ENCODE data around the gene AP1AR.
"Not testable (repeated sequence)": the region's sequence is repeated elsewhere in the genome, so short reads cannot be mapped to it uniquely, and the experiment has no call there.

Gene AP1AR

GRCh38 chr4:112231779-112232713 is at the start of gene AP1AR:
Gene AP1AR, plus strand, starts transcription at chr4:112231787. Its CDS starts 305 bp downstream, at chr4:112232092.
- DNase-seq = peak; percentile 73

GRCh38 chr4:112182604-112183003 is 49.0 kb upstream of the AP1AR start:
- DNase-seq = no peak

- DNase-seq = no peak
Observed at GRCh38 chr4:112183252-112183651, 48.3 kb upstream of the AP1AR start.

- DNase-seq = no peak
Observed at GRCh38 chr4:112184438-112184837, 47.1 kb upstream of the AP1AR start.

GRCh38 chr4:112185334-112185733 is 46.3 kb upstream of the AP1AR start:
- DNase-seq = no peak

GRCh38 chr4:112185740-112186670 is 45.6 kb upstream of the AP1AR start:
- DNase-seq = no peak

GRCh38 chr4:112189754-112190153 is 41.8 kb upstream of the AP1AR start:
- DNase-seq = no peak

- no peak for DNase-seq
Observed at GRCh38 chr4:112190684-112191083, 40.9 kb upstream of the AP1AR start.

GRCh38 chr4:112196461-112196860 is 35.1 kb upstream of the AP1AR start:
- no peak for DNase-seq

GRCh38 chr4:112199041-112199440 is 32.5 kb upstream of the AP1AR start:
- no peak for DNase-seq

- DNase-seq = no peak
Observed at GRCh38 chr4:112201915-112202505, 29.6 kb upstream of the AP1AR start.

GRCh38 chr4:112203593-112203992 is 28.0 kb upstream of the AP1AR start:
- DNase-seq = no peak

- DNase-seq = no peak
Observed at GRCh38 chr4:112206431-112206830, 25.2 kb upstream of the AP1AR start.

- not testable (repeated sequence) for DNase-seq
Observed at GRCh38 chr4:112208137-112209095, 23.2 kb upstream of the AP1AR start.

- no peak for DNase-seq
Observed at GRCh38 chr4:112210777-112211176, 20.8 kb upstream of the AP1AR start.

GRCh38 chr4:112213091-112213490 is 18.5 kb upstream of the AP1AR start:
- DNase-seq = no peak

GRCh38 chr4:112213856-112214255 is 17.7 kb upstream of the AP1AR start:
- DNase-seq = no peak

- DNase-seq = no peak
Observed at GRCh38 chr4:112214390-112215264, 17.0 kb upstream of the AP1AR start.

- DNase-seq = no peak
Observed at GRCh38 chr4:112219826-112220366, 11.7 kb upstream of the AP1AR start.

- DNase-seq = no peak
Observed at GRCh38 chr4:112222219-112222955, 9.2 kb upstream of the AP1AR start.
